ENCODE results near the gene SYNGAP1. TPM values are rescaled to one million over a fixed set of nuclear protein-coding genes. Genes with fewer than 3 reads are reported as not detected.

SYNGAP1 gene
- total and polyA plus RNA-seq, 2 of the 8 experiments (the other 6 are each of a cell fraction or from before 2014, with no cell fraction given) = 31.0 to 101 TPM

DNA sequence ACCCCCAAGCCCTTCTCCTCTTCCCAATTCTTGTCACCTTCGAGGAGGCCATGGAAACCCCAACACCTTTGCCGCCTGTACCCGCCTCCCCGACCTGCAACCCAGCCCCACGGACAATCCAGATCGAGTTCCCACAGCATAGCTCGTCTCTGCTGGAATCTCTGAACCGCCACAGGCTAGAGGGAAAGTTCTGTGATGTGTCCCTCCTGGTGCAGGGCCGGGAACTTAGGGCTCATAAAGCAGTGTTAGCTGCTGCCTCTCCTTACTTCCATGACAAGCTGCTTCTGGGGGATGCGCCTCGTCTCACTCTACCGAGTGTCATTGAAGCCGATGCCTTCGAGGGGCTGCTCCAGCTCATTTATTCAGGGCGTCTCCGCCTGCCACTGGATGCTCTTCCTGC, 35.2 kb downstream of the SYNGAP1 start:
- Histone ChIP-seq H3K4ac (replicated peaks; ENCODE audit: insufficient read length, low read depth, low read length) (no peak overlapping the region), H3K56ac (replicated peaks; ENCODE audit: insufficient read length, low read depth, low read length) (no peak overlapping the region), H4K8ac (ENCODE audit: extremely low read depth, insufficient read depth, low read length) (no peak overlapping the region), H2BK20ac (ENCODE audit: low read length) (no peak overlapping the region), H3K23ac (ENCODE audit: insufficient read length) (no peak overlapping the region), H3K4me2 (ENCODE audit: insufficient read depth in 1 of 2, low read depth in 2 of 2, low read length in 2 of 2) (peak overlapping the region; percentile 69 to 81), H3K9me3 (ENCODE audit: insufficient read depth in 2 of 2, low read depth in 1 of 2, low read length in 1 of 2) (no peaks in the 10 kb centered on the region), H2BK120ac (replicated peaks; ENCODE audit: low read depth, low read length) (no peak overlapping the region), H2AK5ac (ENCODE audit: low read depth, low read length) (no peak overlapping the region), H3K79me1 (ENCODE audit: low read depth, low read length) (peaks cover 5% of the 10 kb centered on the region; the same call in 1 of the 2 replicates), H3K18ac (ENCODE audit: extremely low read depth, low read length) (no peak overlapping the region), H2AFZ (ENCODE audit: low read length) (no peak overlapping the region), H2BK5ac (ENCODE audit: low read depth, low read length) (peak overlapping the region; percentile 44; the same call in 1 of the 2 replicates), H4K91ac (replicated peaks; ENCODE audit: insufficient read length, low read length) (peak overlapping the region; percentile 35), H4K20me1 (replicated peaks in 1 of 2; ENCODE audit: control insufficient read depth in 1 of 2, insufficient read depth in 2 of 2, low read length in 2 of 2) (no peaks in the 10 kb centered on the region), H3K9ac (replicated peaks in 1 of 4; ENCODE audit: extremely low read depth in 1 of 4, low read depth in 3 of 4, low read length in 3 of 4) (peak overlapping the region; percentile 2 to 75 (median 69)), H3K4me1 (replicated peaks in 1 of 4; ENCODE audit: control insufficient read depth in 3 of 4, insufficient read depth in 4 of 4, low read length in 3 of 4) (peaks cover 0 to 5% (median 4%) of the 10 kb centered on the region in 4 experiments; a peak in 6 of 7 replicates), H4K5ac (ENCODE audit: insufficient read length, low read depth, low read length) (no peak overlapping the region), H3K36me3 (ENCODE audit: control insufficient read depth in 2 of 4, insufficient read depth in 4 of 4, low read length in 3 of 4) (peaks cover 11 to 32% (median 16%) of the 10 kb centered on the region in 4 experiments; a peak in 7 of 8 replicates), H2BK15ac (ENCODE audit: low read length) (no peak overlapping the region), H3K14ac (ENCODE audit: insufficient read length) (no peak overlapping the region), H3K4me3 (ENCODE audit: extremely low read depth in 1 of 4, insufficient read depth in 2 of 4, low read depth in 3 of 4, low read length in 4 of 4) (peak overlapping the region; percentile 52 to 93 (median 88)), H2BK12ac (ENCODE audit: low read depth, low read length) (no peak overlapping the region), H3K27ac (ENCODE audit: low read depth, low read length) (no peak overlapping the region), H3K27me3 (replicated peaks in 1 of 4; ENCODE audit: control insufficient read depth in 3 of 4, extremely low read depth in 1 of 4, insufficient read depth in 3 of 4, low read length in 3 of 4) (no peaks in the 10 kb centered on the region), H3K79me2 (ENCODE audit: control insufficient read depth in 1 of 2, insufficient read depth in 2 of 2, low read length in 2 of 2) (peaks cover 0 to 13% of the 10 kb centered on the region in 2 experiments; a peak in 2 of 4 replicates), H3K23me2 (ENCODE audit: low read depth, low read length) (peaks cover 9% of the 10 kb centered on the region)
- DNase-seq (ENCODE audit: low read depth in 1 of 2, low spot score in 2 of 2) (no peak), FAIRE-seq (no peak)
- CTCF ChIA-PET (ENCODE audit: partially characterized antibody) = interaction anchor here (1.2 to 1.6 kb wide), 4 partner anchors 10 to 125 kb away, joined by 3 to 7 read pairs (median 3); partner anchors contain the start of gene BAK1
- 70% methylated on average over 16 of the region's 16 CpGs; no CpG with 5 or more reads in 1 of the 2 experiments for WGBS, 2 experiments (ENCODE audit: extremely low coverage in 1 of 2, insufficient coverage in 1 of 2, insufficient read length in 1 of 2, insufficient replicate concordance in 2 of 2, low coverage in 1 of 2, low lambda C conversion rate in 2 of 2, missing lambda C conversion rate in 1 of 2)
- POLR2A ChIA-PET (ENCODE audit: partially characterized antibody) = interaction anchor here (0.7 to 17.2 kb wide), 18 partner anchors 9 to 178 kb away, joined by 3 to 381 read pairs (median 8); partner anchors contain the start of genes B3GALT4, BAK1, CUTA and KIFC1
- TF ChIP-seq, protein P1, sequence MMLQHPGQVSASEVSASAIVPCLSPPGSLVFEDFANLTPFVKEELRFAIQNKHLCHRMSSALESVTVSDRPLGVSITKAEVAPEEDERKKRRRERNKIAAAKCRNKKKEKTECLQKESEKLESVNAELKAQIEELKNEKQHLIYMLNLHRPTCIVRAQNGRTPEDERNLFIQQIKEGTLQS (IDR thresholded peaks at IDR 0.05; ENCODE audit: insufficient read depth, low read depth, low read length) = no peak
- no peak for TF ChIP-seq CBX5 (IDR thresholded peaks at IDR 0.05; ENCODE audit: low read depth, low read length)
- TF ChIP-seq, protein P2, sequence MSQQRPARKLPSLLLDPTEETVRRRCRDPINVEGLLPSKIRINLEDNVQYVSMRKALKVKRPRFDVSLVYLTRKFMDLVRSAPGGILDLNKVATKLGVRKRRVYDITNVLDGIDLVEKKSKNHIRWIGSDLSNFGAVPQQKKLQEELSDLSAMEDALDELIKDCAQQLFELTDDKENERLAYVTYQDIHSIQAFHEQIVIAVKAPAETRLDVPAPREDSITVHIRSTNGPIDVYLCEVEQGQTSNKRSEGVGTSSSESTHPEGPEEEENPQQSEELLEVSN (IDR thresholded peaks at IDR 0.05) = no peak
- no peak for TF ChIP-seq KDM5A (IDR thresholded peaks at IDR 0.05; ENCODE audit: low read length)
- no peak for TF ChIP-seq ATF2 (IDR thresholded peaks at IDR 0.05; ENCODE audit: low read length)
- TF ChIP-seq SP1 (IDR thresholded peaks at IDR 0.05; ENCODE audit: low read depth, low read length) = no peak
- no peak for TF ChIP-seq SAP30 (IDR thresholded peaks at IDR 0.05; ENCODE audit: insufficient read depth, insufficient replicate concordance, low read length)
- TF ChIP-seq, protein P3, sequence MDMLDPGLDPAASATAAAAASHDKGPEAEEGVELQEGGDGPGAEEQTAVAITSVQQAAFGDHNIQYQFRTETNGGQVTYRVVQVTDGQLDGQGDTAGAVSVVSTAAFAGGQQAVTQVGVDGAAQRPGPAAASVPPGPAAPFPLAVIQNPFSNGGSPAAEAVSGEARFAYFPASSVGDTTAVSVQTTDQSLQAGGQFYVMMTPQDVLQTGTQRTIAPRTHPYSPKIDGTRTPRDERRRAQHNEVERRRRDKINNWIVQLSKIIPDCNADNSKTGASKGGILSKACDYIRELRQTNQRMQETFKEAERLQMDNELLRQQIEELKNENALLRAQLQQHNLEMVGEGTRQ (IDR thresholded peaks at IDR 0.05; ENCODE audit: low read length) = no peak
